GM18526 (cell line): ENCODE data around the gene FNBP1L.

Experiments
- POLR2A ChIP-seq: IDR thresholded peaks from 3 replicates; pipeline ENCODE4 v1.6.1; 2011; ENCODE audit not compliant: insufficient read length; ENCODE audit errors: extremely low read depth

FNBP1L gene

DNA sequence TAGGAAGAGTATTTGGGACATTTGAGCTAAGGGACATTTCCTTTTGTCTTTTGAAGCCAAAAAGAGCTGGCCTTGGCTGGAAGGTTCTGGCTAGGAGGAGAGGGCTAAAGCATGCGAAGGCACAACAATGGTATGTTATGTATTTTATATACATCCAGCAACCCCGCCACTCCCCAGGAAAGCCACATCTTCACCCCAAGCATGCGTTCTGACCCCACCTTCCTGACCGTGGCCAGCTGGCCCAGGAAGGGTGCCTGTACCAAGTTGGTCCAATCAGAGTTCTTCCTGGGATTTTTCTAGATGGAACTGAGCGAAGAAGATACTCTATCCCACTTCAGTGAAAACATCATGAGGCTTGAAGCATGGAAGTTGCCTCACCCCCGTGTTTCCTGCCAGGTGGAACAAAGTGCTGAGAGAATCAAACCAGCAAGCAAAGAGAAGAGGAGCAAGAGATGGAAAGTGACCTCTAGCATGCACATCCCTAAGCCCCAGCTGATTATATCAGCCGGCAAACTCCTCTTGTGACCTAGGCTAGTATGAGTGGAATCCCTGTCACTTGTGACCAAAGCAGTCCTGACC lies 151.0 kb downstream of the FNBP1L start:
- TF ChIP-seq POLR2A: no peak

DNA sequence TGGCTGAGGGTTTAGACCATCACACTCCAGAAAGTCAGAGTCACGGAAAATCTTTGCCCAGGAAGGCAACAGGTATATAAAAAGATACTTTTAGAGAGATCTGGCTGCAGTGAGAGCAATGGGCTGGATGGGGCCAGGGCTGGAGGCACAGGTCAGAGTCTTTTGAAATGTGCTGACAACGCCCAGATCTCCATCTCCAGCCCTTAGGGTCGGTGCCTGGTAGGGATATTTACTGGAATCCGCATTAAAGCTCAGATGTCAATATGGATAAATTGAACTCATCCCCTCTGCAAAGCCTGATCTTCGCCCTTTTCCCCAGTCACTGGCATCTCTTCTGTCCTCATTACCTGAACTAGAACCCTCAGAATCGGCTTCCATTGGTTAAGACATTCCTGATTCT lies 151.6 kb downstream of the FNBP1L start:
- TF ChIP-seq POLR2A: no peak

DNA sequence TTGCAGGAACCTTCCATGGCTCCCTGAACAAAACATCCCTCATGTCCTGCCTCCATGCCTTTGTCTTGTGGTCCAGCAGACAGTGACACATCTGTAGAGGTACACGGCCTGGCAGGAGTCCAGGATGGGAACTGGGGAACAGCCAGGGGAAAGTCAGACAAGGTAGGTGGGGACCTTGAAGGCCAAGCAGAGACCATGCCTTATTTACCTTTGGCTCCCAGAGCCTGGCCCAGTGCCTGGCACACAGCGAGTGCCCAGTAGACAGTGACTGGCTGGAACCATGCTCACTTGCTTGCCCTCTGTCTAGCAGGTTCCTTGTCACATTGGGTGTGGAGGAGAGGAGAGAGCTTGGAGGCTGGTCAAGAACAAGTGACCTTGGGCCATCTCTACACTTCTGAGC lies 152.7 kb downstream of the FNBP1L start:
- TF ChIP-seq POLR2A: no peak

DNA sequence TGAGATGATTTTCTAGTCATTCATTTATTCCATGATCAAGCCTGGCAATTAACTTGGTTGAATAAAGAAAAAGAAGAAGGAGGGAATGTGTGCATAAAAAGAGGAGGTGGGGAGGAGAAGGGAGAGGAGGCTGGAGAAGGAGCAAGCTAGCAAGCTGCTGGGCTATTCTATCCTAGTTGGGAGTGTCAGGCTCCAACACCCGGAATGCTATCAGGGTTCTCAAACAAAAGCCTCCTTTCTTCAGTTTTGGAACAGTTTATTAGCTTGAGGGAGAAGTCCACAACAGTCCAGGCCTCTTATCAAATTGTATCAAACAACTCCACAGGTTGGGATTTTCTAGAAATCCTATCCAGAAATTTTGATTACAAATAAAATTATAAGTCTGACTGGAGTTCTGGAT lies 153.8 kb downstream of the FNBP1L start:
- TF ChIP-seq POLR2A: no peak

DNA sequence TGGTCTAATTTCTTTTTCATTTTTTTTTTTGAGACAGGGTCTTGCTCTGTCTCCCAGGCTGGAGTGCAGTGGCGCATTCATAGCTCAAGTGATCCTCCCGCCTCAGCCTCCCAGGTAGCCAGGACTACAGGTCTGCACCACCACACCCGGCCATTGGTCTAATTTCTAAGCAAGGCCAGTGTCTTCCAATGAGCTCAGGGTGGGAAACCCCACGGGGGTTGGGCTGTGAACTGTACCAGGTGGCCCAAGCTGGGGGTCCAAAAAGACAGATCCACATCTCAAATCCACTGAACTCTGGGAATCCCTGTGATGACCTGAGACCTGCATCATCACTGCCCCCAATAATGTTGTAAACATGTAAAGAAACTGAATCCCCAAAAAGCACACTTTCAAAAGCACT lies 154.2 kb downstream of the FNBP1L start:
- no peak for TF ChIP-seq POLR2A

DNA sequence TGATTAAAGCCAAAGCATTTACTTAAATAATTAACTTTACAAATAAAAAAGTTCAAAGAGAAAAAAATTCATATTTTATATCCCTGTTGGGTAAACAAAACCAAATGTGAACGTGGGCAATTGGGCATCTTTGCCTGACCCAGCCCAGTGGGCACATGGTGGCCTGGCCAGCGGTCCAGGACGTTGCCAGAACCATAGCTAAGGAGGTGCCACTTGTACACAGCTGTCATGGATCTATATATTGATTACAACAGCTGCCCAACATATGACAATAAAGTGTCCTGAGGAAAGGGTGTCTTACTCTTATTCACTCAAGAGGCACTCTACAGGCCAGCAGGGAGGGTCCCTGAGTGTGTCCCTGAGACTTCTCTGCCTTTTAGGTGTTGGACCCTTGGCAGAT lies 155.2 kb downstream of the FNBP1L start:
- no peak for TF ChIP-seq POLR2A

DNA sequence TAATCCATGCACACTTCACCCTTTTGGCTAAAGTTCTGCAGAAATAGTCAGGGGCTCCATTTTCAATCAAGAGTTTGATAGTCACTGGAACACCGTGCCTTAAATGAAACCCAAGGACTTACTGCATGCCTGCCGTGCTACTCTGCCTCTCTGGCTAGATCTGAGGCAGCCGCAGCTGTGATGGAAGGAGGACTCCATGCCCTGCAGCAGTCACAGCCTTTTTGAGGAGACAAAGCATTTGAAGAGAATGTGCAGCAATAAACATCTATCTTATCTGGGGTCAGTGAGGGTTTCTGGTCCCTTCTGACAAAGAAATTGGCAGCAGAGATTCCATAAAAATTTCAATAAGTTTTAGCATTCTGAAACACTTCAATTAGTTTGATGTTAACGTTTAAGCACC lies 155.7 kb downstream of the FNBP1L start:
- TF ChIP-seq POLR2A: no peak
